Activated CD8-positive, alpha-beta T cell treated with anti-CD3 and anti-CD28 coated beads, Interleukin-2, amount 10 ng/mL, durations not matched to agents 7 days and 5 days (primary cell): ENCODE measurements around the gene ATG4D. TPM values are rescaled to one million over a fixed set of nuclear protein-coding genes. Genes with fewer than 3 reads are reported as not detected.
"Not testable (repeated sequence)": the region's sequence is repeated elsewhere in the genome, so short reads cannot be mapped to it uniquely, and the experiment has no call there.

Experiments used
- ATAC-seq: fragments of 150-1000 bp; cut with Tn5 transposase; one replicate; pipeline ENCODE4 v1.10.0; 2021; ENCODE audit warnings: moderate library complexity
- CTCF ChIA-PET: fragments of 350-600 bp; sonication (Branson Sonifier 250); formaldehyde crosslinking; loops from one replicate; lab custom pipeline; 2021; ENCODE audit warnings: antibody characterized with exemption; lab: Charles Lee
- POLR2A ChIA-PET: fragments of 350-600 bp; sonication (Branson Sonifier 250); formaldehyde crosslinking; loops from one replicate; lab custom pipeline; 2021; ENCODE audit warnings: antibody characterized with exemption; lab: Charles Lee
- DNase-seq: peaks from one replicate; pipeline ENCODE4 v3.0.0-alpha.2; 2020
- H3K27ac Mint-ChIP-seq: one replicate; pipeline ENCODE4 v1.8.0; 2021; ENCODE audit warnings: mild to moderate bottlenecking, mixed read lengths
- H3K27me3 Mint-ChIP-seq: one replicate; pipeline ENCODE4 v1.8.0; 2021; ENCODE audit warnings: low read depth, mixed read lengths
- H3K36me3 Mint-ChIP-seq: one replicate; pipeline ENCODE4 v1.8.0; 2021; ENCODE audit warnings: low read depth, mixed read lengths
- H3K4me1 Mint-ChIP-seq: one replicate; pipeline ENCODE4 v1.8.0; 2021; ENCODE audit warnings: low read depth, mixed read lengths
- H3K4me3 Mint-ChIP-seq: one replicate; pipeline ENCODE4 v1.8.0; 2021; ENCODE audit warnings: mild to moderate bottlenecking, mixed read lengths
- H3K9me3 Mint-ChIP-seq: one replicate; pipeline ENCODE4 v1.8.0; 2022; ENCODE audit warnings: mixed read lengths; ENCODE audit not compliant: insufficient read depth
- total RNA-seq, 2 experiments: library from RNA; stranded (reverse); gene quantifications; one replicate each; pipeline ENCODE4 v1.2.3, GENCODE V29; 2021

ATG4D gene
- total RNA-seq, 2 experiments from 2014 or later, result 46.1 to 46.9 TPM

DNA sequence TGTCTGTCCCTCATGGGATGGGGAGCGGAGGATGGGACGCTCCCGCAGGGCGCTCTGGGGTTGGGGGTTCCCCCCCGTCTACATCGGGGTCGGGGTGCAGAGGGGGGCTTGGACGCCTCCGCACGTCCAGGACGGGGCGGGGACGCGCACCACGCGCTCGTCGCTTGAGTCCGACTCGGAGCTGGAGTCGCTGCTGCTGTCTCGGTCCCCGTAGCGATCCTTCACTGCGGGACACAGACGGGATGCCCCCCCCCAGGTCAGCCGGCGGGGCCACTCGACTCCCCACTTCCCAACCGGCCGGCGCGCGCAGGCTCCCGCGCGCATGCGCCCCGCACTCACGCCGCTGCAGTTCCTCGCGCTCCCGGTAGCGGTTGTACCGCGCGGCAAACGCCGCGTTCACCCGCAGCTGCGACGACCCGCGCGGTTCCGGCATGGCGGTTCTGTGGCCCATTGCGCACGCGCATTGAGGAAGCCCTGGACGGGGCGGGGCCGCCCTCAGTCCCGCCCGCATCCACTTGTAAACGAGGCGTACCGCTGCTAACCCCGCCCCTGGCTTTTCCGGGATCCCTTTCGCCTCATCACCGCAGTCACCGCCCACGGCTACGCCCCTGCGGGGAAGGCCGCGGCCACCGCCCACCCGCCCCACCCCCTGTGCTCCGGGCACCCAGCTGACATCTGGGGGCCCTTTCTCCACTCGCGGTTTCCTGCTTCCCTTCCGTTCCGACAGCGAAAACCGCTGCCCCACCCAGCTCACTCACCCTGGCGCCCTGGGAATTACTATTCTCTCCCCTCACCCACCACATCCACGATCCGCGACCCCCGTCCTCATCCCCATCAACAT is 22.1 kb downstream of the ATG4D start, which contains the start of gene KRI1:
TSS of gene KRI1 (minus strand) at position 444 of the 841 bp plus-strand sequence. CDS start at position 433, 11 bp downstream.
- Mint-ChIP-seq H3K27ac (peak within 1 kb of the TSS; percentile 94), H3K9me3 (no peaks in the 10 kb centered on the region), H3K27me3 (no peaks in the 10 kb centered on the region), H3K4me1 (peaks cover 46% of the 10 kb centered on the region), H3K36me3 (peaks cover 54% of the 10 kb centered on the region), H3K4me3 (peak within 1 kb of the TSS; percentile 98)
- ATAC-seq (peak; percentile 51), DNase-seq (peak; percentile 99)
- CTCF ChIA-PET, result interaction anchor here (0.6 to 6.3 kb wide), 9 partner anchors 12 to 87 kb away, joined by 3 to 76 read pairs (median 4); no protein-coding TSS in a partner anchor
- POLR2A ChIA-PET, result interaction anchor here (0.7 to 8.0 kb wide), 9 partner anchors 11 to 162 kb away, joined by 3 to 141 read pairs (median 4); partner anchors contain the start of gene CDC37

DNA sequence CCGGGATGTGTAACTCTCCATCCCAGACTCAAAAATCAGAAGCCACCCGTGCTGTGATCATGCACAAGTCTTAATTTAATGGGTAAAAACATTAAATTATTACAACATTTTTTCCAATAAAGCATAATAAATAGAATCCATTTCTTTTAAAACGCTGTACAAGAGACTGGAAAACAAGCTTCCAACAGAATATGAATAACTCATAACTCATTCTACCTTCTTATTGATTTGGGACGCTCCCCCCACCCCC is 22.6 kb downstream of the ATG4D start:
- Mint-ChIP-seq H3K27me3 (no peaks in the 10 kb centered on the region), H3K4me3 (peak overlapping the region; percentile 98), H3K9me3 (no peaks in the 10 kb centered on the region), H3K36me3 (peaks cover 49% of the 10 kb centered on the region), H3K4me1 (peaks cover 43% of the 10 kb centered on the region), H3K27ac (peak overlapping the region; percentile 94)
- POLR2A ChIA-PET, result interaction anchor here (0.7 to 8.0 kb wide), 9 partner anchors 12 to 163 kb away, joined by 3 to 141 read pairs (median 4); partner anchors contain the start of gene CDC37
- DNase-seq (no peak), ATAC-seq (no peak)
- CTCF ChIA-PET, result interaction anchor here (0.6 to 6.3 kb wide), 10 partner anchors 13 to 87 kb away, joined by 3 to 76 read pairs (median 4); no protein-coding TSS in a partner anchor

DNA sequence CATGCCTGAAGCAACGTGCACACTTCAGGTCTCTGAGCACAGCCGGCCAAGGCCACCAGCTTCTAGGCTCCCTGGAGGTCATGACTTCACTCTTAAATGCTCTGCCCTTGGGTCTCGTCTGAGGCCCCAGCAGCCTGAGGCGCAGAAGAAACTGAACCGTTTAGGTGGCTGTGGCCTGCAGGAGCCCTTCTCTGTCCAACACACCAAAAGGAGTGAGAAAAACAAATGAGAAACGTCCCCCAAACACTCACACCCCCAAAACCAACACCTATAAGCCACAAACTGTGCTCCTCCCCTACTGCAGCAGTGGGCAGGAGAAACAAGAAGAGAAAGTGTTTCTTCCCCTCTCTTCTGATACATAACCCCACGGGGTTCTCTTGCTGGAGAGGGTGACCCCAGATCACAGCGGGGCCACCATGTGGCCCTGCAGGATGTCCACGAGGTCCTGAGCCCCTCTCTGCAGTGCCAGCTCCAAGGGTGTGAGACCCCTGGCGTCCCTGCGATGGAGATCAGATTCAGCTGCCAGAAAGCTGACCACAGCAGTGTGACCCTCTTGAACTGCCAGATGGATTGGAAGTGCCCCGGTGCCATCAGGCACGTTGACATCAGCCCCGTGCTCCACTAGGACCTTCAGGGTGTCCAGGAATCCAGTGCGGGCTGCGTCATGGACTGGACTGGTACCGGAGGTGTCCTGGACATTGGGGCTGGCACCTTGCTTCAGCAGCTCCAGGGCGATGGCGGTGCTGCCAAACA is 23.1 kb downstream of the ATG4D start:
- H3K9me3 Mint-ChIP-seq, result no peaks in the 10 kb centered on the region
- peak; percentile 87 for DNase-seq
- peak overlapping the region; percentile 98 for H3K4me3 Mint-ChIP-seq
- CTCF ChIA-PET, result interaction anchor here (1.0 to 6.3 kb wide), 13 partner anchors 13 to 290 kb away, joined by 3 to 76 read pairs (median 6); no protein-coding TSS in a partner anchor
- peak; percentile 18 for ATAC-seq
- H3K4me1 Mint-ChIP-seq, result peaks cover 39% of the 10 kb centered on the region
- H3K27ac Mint-ChIP-seq, result peak overlapping the region; percentile 94
- no peaks in the 10 kb centered on the region for H3K27me3 Mint-ChIP-seq
- peaks cover 44% of the 10 kb centered on the region for H3K36me3 Mint-ChIP-seq
- POLR2A ChIA-PET, result interaction anchor here (0.7 to 8.0 kb wide), 10 partner anchors 12 to 163 kb away, joined by 3 to 141 read pairs (median 4); partner anchors contain the start of genes ATG4D and CDC37

DNA sequence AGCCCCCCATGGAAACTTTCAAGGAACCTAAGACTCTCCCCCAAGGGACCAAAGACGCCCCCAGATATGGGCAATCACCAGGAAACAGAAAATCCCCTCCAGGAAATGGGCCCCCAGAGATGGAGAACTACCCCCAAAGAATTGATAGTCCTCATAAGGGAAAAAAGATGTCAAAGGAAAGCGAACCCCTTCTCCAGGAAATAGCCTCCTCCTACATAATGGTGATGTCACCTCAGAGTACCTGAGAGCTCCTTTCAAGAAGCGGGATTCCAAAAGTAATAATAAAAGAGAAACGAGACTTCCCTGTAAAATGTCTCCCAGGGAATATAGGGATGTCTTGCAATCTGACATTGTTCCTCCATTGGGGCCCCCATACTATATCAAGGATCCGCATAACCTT is 24.0 kb downstream of the ATG4D start:
- Mint-ChIP-seq H3K9me3 (no peaks in the 10 kb centered on the region), H3K4me3 (peak overlapping the region; percentile 98), H3K4me1 (peaks cover 45% of the 10 kb centered on the region), H3K27ac (peak overlapping the region; percentile 94), H3K36me3 (peaks cover 39% of the 10 kb centered on the region), H3K27me3 (no peaks in the 10 kb centered on the region)
- CTCF ChIA-PET, result interaction anchor here (0.9 to 6.3 kb wide), 15 partner anchors 13 to 291 kb away, joined by 3 to 76 read pairs (median 3); no protein-coding TSS in a partner anchor
- no peak for DNase-seq
- no peak for ATAC-seq
- POLR2A ChIA-PET, result interaction anchor here (0.6 to 8.0 kb wide), 10 partner anchors 13 to 164 kb away, joined by 3 to 141 read pairs (median 4); partner anchors contain the start of genes ATG4D and CDC37

DNA sequence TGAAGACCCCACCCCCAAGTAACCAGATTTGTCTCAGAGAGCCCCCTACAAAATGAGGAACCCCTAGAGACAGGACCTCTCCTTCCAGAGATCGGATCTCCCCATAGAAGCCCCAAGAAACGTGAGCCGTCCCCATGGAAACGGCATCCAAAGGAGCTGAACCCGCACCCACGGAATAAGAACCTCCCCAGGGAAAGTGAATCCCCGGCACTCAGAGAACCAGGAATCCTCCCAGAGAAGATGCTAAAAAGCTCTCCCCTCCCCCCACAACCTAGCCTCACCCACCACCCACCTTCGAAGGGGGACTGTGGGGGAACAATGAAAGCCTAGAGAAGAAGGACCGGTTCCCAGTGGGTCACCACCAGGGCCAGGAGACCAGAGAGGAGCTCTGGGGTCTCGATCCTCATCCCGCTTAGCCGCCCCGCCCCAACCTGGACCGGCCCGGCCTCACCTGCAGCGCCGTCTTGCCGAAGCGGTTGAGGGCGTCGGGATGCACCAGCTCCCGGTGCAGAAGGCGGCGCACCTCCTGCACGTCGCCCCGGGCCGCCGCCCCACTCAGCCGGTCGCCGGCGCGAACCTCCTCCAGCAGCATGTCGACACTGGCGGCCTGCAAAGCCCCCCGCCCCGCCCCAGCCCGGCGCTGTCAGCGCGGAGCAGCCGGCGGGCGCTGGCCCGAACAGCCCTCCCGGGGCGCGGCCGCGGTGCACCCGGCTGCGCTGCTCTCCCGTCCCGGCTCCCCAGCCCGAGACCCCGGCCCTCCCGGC is 24.5 kb downstream of the ATG4D start:
- peaks cover 38% of the 10 kb centered on the region for H3K36me3 Mint-ChIP-seq
- H3K4me1 Mint-ChIP-seq, result peaks cover 44% of the 10 kb centered on the region
- H3K27ac Mint-ChIP-seq, result peak overlapping the region; percentile 94
- DNase-seq (peak; percentile 72), ATAC-seq (peak; percentile 13)
- H3K27me3 Mint-ChIP-seq, result no peaks in the 10 kb centered on the region
- peak overlapping the region; percentile 98 for H3K4me3 Mint-ChIP-seq
- H3K9me3 Mint-ChIP-seq, result no peaks in the 10 kb centered on the region
- ChIA-PET CTCF (interaction anchor here (0.9 to 6.3 kb wide), 12 partner anchors 13 to 291 kb away, joined by 3 to 76 read pairs (median 4); no protein-coding TSS in a partner anchor), POLR2A (interaction anchor here (0.6 to 8.0 kb wide), 14 partner anchors 14 to 165 kb away, joined by 3 to 141 read pairs (median 3); partner anchors contain the start of genes ATG4D and CDC37)

DNA sequence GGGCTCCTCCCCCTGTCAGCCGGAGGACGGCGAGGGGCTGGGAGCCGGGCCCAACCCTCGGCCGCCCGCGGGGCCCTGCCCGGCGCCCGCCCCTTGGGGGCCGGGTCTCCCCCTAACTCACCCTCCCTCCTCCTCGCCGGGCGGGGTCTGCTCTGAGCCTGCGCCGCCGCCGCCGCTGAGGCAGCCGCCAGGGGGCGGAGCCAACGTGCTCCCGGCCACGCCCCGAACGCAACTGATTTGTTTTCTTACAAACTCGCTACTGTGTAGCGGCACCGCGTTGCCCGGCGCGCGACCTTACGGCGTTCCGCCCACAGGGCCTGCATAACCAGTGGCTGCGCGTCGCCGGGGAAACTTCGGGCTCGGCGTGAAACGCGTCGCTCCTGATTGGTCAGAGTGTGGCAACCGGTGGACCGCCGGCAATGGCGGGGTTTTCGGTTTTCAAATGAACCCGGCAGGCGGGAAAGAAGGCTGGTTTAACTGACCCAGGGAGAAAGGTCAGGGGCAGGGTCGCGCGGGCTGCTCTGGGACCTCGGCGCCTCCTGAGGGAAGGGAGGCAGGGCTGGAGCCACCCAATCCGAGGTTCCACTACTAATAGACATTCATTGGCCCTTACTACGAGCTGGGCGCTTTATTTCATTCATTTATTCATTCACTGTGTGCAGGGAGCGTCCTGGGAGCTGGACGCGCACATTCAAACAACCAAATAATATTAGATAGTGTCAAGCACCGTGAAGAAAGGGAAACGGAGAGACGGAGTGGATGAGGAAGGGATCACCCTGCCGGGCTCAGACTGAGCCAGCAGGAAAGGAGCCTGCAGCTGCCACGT is 25.3 kb downstream of the ATG4D start, which contains the start of gene CDKN2D:
TSS of gene CDKN2D (minus strand) at position 154 of the 826 bp plus-strand sequence. CDS start 326 bp downstream, outside the sequence.
- Mint-ChIP-seq H3K36me3 (peaks cover 34% of the 10 kb centered on the region), H3K4me1 (peaks cover 45% of the 10 kb centered on the region), H3K27me3 (no peaks in the 10 kb centered on the region), H3K27ac (peak within 1 kb of the TSS; percentile 99), H3K9me3 (no peaks in the 10 kb centered on the region), H3K4me3 (peak within 1 kb of the TSS; percentile 98)
- DNase-seq (peak; percentile 100), ATAC-seq (peak; percentile 82)
- ChIA-PET POLR2A (interaction anchor here (0.6 to 8.0 kb wide), 9 partner anchors 15 to 85 kb away, joined by 3 to 141 read pairs (median 3); partner anchors contain the start of gene ATG4D), CTCF (interaction anchor here (0.9 to 6.3 kb wide), 17 partner anchors 12 to 166 kb away, joined by 3 to 76 read pairs (median 5); partner anchors contain the start of genes CDC37, QTRT1 and S1PR5)

DNA sequence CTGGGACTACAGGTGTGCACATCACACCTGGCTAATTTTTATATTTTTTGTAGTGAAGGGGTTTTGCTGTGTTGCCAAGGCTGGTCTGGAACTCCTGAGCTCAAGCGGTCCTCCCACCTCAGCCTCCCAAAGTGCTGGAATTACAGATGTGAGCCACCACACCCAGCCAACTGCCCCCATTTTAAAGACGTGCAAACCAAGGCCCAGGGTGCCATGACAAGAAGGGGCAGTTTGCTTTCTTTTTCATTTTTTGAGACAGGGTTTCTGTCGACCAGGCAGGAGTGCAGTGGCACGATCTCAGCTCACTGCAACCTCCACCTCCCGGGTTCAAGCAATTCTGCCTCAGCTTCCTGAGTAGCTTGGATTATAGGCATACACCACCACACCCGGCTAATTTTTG is 30.1 kb downstream of the ATG4D start:
- H3K4me1 Mint-ChIP-seq, result peaks cover 42% of the 10 kb centered on the region
- H3K4me3 Mint-ChIP-seq, H3K27ac Mint-ChIP-seq, ATAC-seq, POLR2A ChIA-PET, H3K36me3 Mint-ChIP-seq, H3K27me3 Mint-ChIP-seq, H3K9me3 Mint-ChIP-seq, DNase-seq: not testable (repeated sequence)
- CTCF ChIA-PET, result interaction anchor here (1.0 to 3.8 kb wide), 7 partner anchors 32 to 126 kb away, joined by 3 to 34 read pairs (median 4); no protein-coding TSS in a partner anchor

DNA sequence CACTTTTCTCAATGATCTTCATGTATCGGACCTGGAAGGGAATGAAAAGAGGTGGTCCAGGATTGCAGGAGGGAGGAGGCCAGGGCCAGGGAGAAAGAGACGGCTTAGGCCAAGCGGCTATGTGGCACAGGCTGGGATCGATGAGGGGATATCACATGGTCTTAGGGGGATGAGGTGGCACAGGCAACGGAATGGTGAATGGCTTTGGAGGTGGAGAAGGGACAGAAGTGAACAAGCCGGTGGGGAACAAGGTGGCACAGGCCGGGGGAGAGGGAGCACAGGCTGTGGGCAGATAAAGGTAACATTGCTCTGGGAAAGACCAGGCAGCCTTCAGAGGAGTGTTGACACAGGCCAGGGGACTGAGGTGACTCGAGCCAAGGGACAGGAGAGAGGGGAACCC is 30.8 kb downstream of the ATG4D start:
- DNase-seq (no peak), ATAC-seq (no peak)
- Mint-ChIP-seq H3K27ac (no peak overlapping the region), H3K9me3 (no peaks in the 10 kb centered on the region), H3K4me3 (no peak overlapping the region), H3K27me3 (no peaks in the 10 kb centered on the region), H3K4me1 (peaks cover 37% of the 10 kb centered on the region), H3K36me3 (no peaks in the 10 kb centered on the region)
- CTCF ChIA-PET, result interaction anchor here (2.8 to 3.8 kb wide), 3 partner anchors 33 to 91 kb away, joined by 8 to 34 read pairs (median 26); no protein-coding TSS in a partner anchor
- POLR2A ChIA-PET, result no interaction called here

DNA sequence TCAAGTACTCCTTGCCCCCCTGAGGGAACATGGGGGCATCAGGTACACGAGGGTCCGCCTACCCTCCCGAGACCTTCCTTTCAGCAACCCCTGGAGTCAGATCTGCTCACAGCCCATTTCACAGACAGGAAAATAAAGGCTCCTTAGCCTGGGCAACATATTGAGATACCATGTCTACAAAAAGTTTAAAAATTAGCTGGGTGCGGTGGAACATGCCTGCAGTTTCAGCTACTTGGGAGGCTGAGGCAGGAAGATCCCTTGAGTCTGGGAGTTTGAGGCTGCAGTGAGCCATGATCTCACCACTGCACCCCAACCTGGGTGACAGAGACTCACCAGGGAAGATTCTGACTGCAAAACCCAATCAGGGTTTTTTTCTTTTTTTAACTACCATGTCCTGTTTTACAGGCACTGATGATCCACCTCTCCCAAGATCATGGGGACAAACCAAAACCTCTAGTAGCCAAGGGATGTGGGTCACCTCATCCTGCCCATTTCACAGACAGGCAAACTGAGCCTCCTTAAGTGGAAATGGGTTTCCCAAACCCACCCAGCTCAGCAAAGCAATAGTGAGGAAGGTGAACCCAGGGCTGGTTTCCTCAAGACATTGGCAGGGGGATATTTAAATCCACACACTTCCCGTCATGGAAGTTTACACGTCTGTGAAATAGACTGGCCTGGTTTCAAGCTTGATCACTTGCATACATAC is 31.5 kb downstream of the ATG4D start:
- no peaks in the 10 kb centered on the region for H3K36me3 Mint-ChIP-seq
- H3K27ac Mint-ChIP-seq, result peak overlapping the region; percentile 70
- POLR2A ChIA-PET, result interaction anchor here (0.7 to 1.5 kb wide), 2 partner anchors 77 to 126 kb away, joined by 3 read pairs; partner anchors contain the start of gene QTRT1
- ATAC-seq (no peak), DNase-seq (peak; percentile 34)
- H3K4me1 Mint-ChIP-seq, result peaks cover 32% of the 10 kb centered on the region
- CTCF ChIA-PET, result interaction anchor here (1.1 to 2.8 kb wide), 5 partner anchors 34 to 172 kb away, joined by 3 to 12 read pairs (median 5); partner anchors contain the start of gene CDC37
- H3K9me3 Mint-ChIP-seq, result no peaks in the 10 kb centered on the region
- H3K27me3 Mint-ChIP-seq, result no peaks in the 10 kb centered on the region
- no peak overlapping the region for H3K4me3 Mint-ChIP-seq
